ENCODE data around the gene KDM4C.

KDM4C gene

GRCh38 chr9:7154003-7154619 is 396.3 kb downstream of the KDM4C start:
- Histone ChIP-seq H3K9me3 (ENCODE audit: insufficient read depth, low read depth, low read length) (no peaks in the 10 kb centered on the region), H3K9ac (ENCODE audit: low read depth, low read length) (no peak overlapping the region), H3K36me3 (ENCODE audit: insufficient read depth, low read length) (no peaks in the 10 kb centered on the region), H3K27ac (ENCODE audit: low read depth, low read length) (no peak overlapping the region), H3K27me3 (ENCODE audit: insufficient read depth, low read length) (no peaks in the 10 kb centered on the region), H3K4me1 (ENCODE audit: insufficient read depth, low read length) (no peaks in the 10 kb centered on the region), H3K4me3 (ENCODE audit: low read length) (no peak overlapping the region)
- 95% methylated on average over 9 of the region's 9 CpGs for WGBS

- H3K9ac ChIP-seq (ENCODE audit: low read depth, low read length) = no peak overlapping the region
- no peaks in the 10 kb centered on the region for H3K9me3 ChIP-seq (ENCODE audit: insufficient read depth, low read depth, low read length)
- no peaks in the 10 kb centered on the region for H3K36me3 ChIP-seq (ENCODE audit: insufficient read depth, low read length)
- H3K27me3 ChIP-seq (ENCODE audit: insufficient read depth, low read length) = no peaks in the 10 kb centered on the region
- no peak overlapping the region for H3K4me3 ChIP-seq (ENCODE audit: low read length)
- no peaks in the 10 kb centered on the region for H3K4me1 ChIP-seq (ENCODE audit: insufficient read depth, low read length)
- WGBS = 93% methylated on average over 4 of the region's 4 CpGs
- H3K27ac ChIP-seq (ENCODE audit: low read depth, low read length) = no peak overlapping the region
Observed at GRCh38 chr9:7154650-7155049, 396.9 kb downstream of the KDM4C start.

GRCh38 chr9:7161469-7161868 is 403.7 kb downstream of the KDM4C start:
- 91% methylated on average over 2 of the region's 2 CpGs for WGBS
- Histone ChIP-seq H3K27me3 (ENCODE audit: insufficient read depth, low read length) (no peaks in the 10 kb centered on the region), H3K9ac (ENCODE audit: low read depth, low read length) (no peak overlapping the region), H3K9me3 (ENCODE audit: insufficient read depth, low read depth, low read length) (no peaks in the 10 kb centered on the region), H3K36me3 (ENCODE audit: insufficient read depth, low read length) (peaks cover 5% of the 10 kb centered on the region; the same call in 1 of the 2 replicates), H3K4me3 (ENCODE audit: low read length) (no peak overlapping the region), H3K4me1 (ENCODE audit: insufficient read depth, low read length) (peaks cover 6% of the 10 kb centered on the region; the same call in 1 of the 2 replicates), H3K27ac (ENCODE audit: low read depth, low read length) (no peak overlapping the region)

- Histone ChIP-seq H3K27ac (ENCODE audit: low read depth, low read length) (no peak overlapping the region), H3K9ac (ENCODE audit: low read depth, low read length) (no peak overlapping the region), H3K4me3 (ENCODE audit: low read length) (no peak overlapping the region), H3K4me1 (ENCODE audit: insufficient read depth, low read length) (peaks cover 6% of the 10 kb centered on the region; the same call in 1 of the 2 replicates), H3K27me3 (ENCODE audit: insufficient read depth, low read length) (no peaks in the 10 kb centered on the region), H3K36me3 (ENCODE audit: insufficient read depth, low read length) (peaks cover 5% of the 10 kb centered on the region; the same call in 1 of the 2 replicates), H3K9me3 (ENCODE audit: insufficient read depth, low read depth, low read length) (no peaks in the 10 kb centered on the region)
- WGBS = 90% methylated on average over 1 of the region's 1 CpG
Observed at GRCh38 chr9:7163932-7164331, 406.2 kb downstream of the KDM4C start.

GRCh38 chr9:7164440-7165330 is 406.9 kb downstream of the KDM4C start:
- Histone ChIP-seq H3K36me3 (ENCODE audit: insufficient read depth, low read length) (peaks cover 6% of the 10 kb centered on the region; the same call in 1 of the 2 replicates), H3K4me3 (ENCODE audit: low read length) (no peak overlapping the region), H3K9me3 (ENCODE audit: insufficient read depth, low read depth, low read length) (no peaks in the 10 kb centered on the region), H3K4me1 (ENCODE audit: insufficient read depth, low read length) (peaks cover 6% of the 10 kb centered on the region; the same call in 1 of the 2 replicates), H3K27me3 (ENCODE audit: insufficient read depth, low read length) (no peaks in the 10 kb centered on the region), H3K9ac (ENCODE audit: low read depth, low read length) (no peak overlapping the region), H3K27ac (ENCODE audit: low read depth, low read length) (no peak overlapping the region)
- 84% methylated on average over 12 of the region's 13 CpGs for WGBS

- no peak overlapping the region for H3K4me3 ChIP-seq (ENCODE audit: low read length)
- 94% methylated on average over 5 of the region's 7 CpGs for WGBS
- H3K27me3 ChIP-seq (ENCODE audit: insufficient read depth, low read length) = no peaks in the 10 kb centered on the region
- no peak overlapping the region for H3K9ac ChIP-seq (ENCODE audit: low read depth, low read length)
- peaks cover 10% of the 10 kb centered on the region; the same call in 1 of the 2 replicates for H3K36me3 ChIP-seq (ENCODE audit: insufficient read depth, low read length)
- H3K27ac ChIP-seq (ENCODE audit: low read depth, low read length) = no peak overlapping the region
- no peaks in the 10 kb centered on the region for H3K9me3 ChIP-seq (ENCODE audit: insufficient read depth, low read depth, low read length)
- peaks cover 9% of the 10 kb centered on the region for H3K4me1 ChIP-seq (ENCODE audit: insufficient read depth, low read length)
Observed at GRCh38 chr9:7165331-7165975, 407.7 kb downstream of the KDM4C start.

- no peaks in the 10 kb centered on the region for H3K9me3 ChIP-seq (ENCODE audit: insufficient read depth, low read depth, low read length)
- H3K4me1 ChIP-seq (ENCODE audit: insufficient read depth, low read length) = peaks cover 15% of the 10 kb centered on the region
- no peaks in the 10 kb centered on the region for H3K27me3 ChIP-seq (ENCODE audit: insufficient read depth, low read length)
- no peak overlapping the region for H3K27ac ChIP-seq (ENCODE audit: low read depth, low read length)
- no peak overlapping the region for H3K4me3 ChIP-seq (ENCODE audit: low read length)
- no peak overlapping the region for H3K9ac ChIP-seq (ENCODE audit: low read depth, low read length)
- 95% methylated on average over 1 of the region's 1 CpG for WGBS
- peaks cover 10% of the 10 kb centered on the region; the same call in 1 of the 2 replicates for H3K36me3 ChIP-seq (ENCODE audit: insufficient read depth, low read length)
Observed at GRCh38 chr9:7166074-7166473, 408.3 kb downstream of the KDM4C start.

- Histone ChIP-seq H3K27ac (ENCODE audit: low read depth, low read length) (no peak overlapping the region), H3K9me3 (ENCODE audit: insufficient read depth, low read depth, low read length) (no peaks in the 10 kb centered on the region), H3K36me3 (ENCODE audit: insufficient read depth, low read length) (peaks cover 12% of the 10 kb centered on the region; the same call in 1 of the 2 replicates), H3K9ac (ENCODE audit: low read depth, low read length) (no peak overlapping the region), H3K27me3 (ENCODE audit: insufficient read depth, low read length) (no peaks in the 10 kb centered on the region), H3K4me3 (ENCODE audit: low read length) (no peak overlapping the region), H3K4me1 (ENCODE audit: insufficient read depth, low read length) (peaks cover 27% of the 10 kb centered on the region)
- 92% methylated on average over 3 of the region's 3 CpGs for WGBS
Observed at GRCh38 chr9:7169717-7170389, 412.1 kb downstream of the KDM4C start.

GRCh38 chr9:7171396-7172153 is 413.8 kb downstream of the KDM4C start:
- 79% methylated on average over 9 of the region's 10 CpGs for WGBS
- H3K36me3 ChIP-seq (ENCODE audit: insufficient read depth, low read length) = peaks cover 7% of the 10 kb centered on the region; the same call in 1 of the 2 replicates
- H3K4me3 ChIP-seq (ENCODE audit: low read length) = no peak overlapping the region
- H3K4me1 ChIP-seq (ENCODE audit: insufficient read depth, low read length) = peaks cover 24% of the 10 kb centered on the region
- no peaks in the 10 kb centered on the region for H3K27me3 ChIP-seq (ENCODE audit: insufficient read depth, low read length)
- H3K9me3 ChIP-seq (ENCODE audit: insufficient read depth, low read depth, low read length) = no peaks in the 10 kb centered on the region
- H3K27ac ChIP-seq (ENCODE audit: low read depth, low read length) = no peak overlapping the region
- no peak overlapping the region for H3K9ac ChIP-seq (ENCODE audit: low read depth, low read length)
